ENCODE data around the gene PDGFA.
A peak's percentile ranks its signal among the peaks of the same experiment; 100 is the strongest.

Gene PDGFA

DNA sequence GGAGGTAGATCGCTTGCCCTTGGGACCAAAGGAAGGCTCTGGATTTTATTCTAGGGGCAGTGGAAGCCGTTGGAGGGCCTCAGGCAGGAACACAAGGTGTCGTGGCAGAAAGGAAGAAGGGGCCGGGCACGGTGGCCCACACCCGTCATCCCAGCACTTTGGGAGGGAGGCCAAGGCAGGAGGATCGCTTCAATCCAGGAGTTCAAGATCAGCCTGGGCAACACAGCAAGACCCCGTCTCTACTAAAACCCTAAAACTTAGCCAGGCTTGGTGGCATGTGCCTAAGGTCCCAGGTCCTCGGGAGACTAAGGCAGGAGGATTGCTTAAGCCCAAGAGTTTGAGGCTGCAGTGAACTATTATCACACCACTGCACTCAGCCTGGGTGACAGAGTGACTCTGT lies 5.2 kb upstream of the PDGFA start:
- no peak for TF ChIP-seq JUND (IDR thresholded peaks at IDR 0.05; ENCODE audit: low read depth)
- in situ Hi-C loops (cut with HindIII; ENCODE audit: low pct_unique_long_range_greater_than_20kb, low sequenced_read_pairs) = no loop called here
- no peak for DNase-seq (ENCODE audit: low read depth in 1 of 2, low spot score in 1 of 2)

DNA sequence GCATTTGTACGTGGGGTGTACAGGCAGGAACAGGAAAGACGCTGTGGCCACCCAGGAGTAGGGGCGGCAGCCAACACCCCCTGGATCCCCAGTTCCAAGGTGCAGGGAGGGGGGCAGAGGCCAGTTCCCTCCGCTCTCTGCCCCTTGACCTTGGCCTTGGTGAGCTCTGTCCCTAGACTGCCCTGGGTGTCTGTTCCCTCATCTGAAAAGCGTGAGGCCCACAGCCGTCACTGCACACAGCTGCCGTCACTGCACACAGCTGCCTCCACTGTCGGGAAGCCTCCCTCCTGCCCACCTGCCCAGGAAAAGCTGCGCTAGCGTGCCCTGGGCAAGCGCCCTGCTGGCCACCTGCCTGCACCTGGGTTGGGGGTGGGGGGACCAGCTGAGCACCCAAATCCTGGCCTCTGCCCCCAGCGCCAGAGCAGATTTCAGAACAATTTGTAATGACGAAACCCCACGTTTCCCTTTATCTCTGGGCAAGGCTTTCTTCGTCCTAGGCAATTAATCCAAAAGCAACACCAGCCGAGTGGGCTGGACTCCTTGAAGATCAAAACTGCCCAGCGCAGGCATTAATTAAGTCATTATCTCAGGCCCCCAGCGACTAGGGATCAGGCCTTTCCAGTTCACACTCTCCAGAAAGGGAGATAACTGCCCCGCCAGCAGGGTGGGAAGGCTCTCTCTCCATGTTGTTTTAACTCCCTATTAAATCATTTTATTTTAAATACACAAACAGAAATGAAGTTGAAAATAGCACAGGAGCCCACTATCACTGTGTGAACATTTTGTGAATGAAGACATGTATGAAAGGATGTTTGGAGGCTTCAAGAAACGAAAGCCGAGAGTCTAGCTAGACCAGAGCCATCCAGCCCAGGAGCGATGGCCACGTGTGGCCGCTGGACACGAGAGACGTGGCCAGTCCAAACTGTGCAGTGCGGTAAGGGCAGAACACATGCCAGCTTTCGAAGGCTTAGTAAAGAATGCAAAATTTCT lies 4.0 kb upstream of the PDGFA start:
- in situ Hi-C loops (cut with HindIII; ENCODE audit: low pct_unique_long_range_greater_than_20kb, low sequenced_read_pairs) = no loop called here
- no peak for DNase-seq (ENCODE audit: low read depth in 1 of 2, low spot score in 1 of 2)
- no peak for TF ChIP-seq JUND (IDR thresholded peaks at IDR 0.05; ENCODE audit: low read depth)

DNA sequence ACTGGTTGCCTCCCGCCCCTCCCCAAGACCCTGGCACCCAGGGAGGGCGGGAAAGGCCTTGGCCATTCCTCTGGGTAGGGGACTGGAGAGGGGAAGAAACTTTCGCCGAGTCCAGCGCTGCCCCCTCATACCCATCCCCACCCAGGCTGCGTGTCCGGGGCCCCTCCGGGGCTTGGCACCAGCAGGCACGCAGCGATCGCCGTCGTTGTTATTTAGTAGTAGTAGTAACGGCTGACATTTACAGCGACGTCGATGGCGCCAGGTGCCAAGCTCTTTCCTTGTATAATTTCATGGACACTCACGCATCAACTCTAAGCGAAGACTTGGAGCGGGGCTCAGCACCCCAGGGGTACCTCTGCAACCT lies 3.3 kb upstream of the PDGFA start:
- DNase-seq (ENCODE audit: low read depth in 1 of 2, low spot score in 1 of 2) = no peak
- in situ Hi-C loops (cut with HindIII; ENCODE audit: low pct_unique_long_range_greater_than_20kb, low sequenced_read_pairs) = no loop called here
- no peak for TF ChIP-seq JUND (IDR thresholded peaks at IDR 0.05; ENCODE audit: low read depth)

DNA sequence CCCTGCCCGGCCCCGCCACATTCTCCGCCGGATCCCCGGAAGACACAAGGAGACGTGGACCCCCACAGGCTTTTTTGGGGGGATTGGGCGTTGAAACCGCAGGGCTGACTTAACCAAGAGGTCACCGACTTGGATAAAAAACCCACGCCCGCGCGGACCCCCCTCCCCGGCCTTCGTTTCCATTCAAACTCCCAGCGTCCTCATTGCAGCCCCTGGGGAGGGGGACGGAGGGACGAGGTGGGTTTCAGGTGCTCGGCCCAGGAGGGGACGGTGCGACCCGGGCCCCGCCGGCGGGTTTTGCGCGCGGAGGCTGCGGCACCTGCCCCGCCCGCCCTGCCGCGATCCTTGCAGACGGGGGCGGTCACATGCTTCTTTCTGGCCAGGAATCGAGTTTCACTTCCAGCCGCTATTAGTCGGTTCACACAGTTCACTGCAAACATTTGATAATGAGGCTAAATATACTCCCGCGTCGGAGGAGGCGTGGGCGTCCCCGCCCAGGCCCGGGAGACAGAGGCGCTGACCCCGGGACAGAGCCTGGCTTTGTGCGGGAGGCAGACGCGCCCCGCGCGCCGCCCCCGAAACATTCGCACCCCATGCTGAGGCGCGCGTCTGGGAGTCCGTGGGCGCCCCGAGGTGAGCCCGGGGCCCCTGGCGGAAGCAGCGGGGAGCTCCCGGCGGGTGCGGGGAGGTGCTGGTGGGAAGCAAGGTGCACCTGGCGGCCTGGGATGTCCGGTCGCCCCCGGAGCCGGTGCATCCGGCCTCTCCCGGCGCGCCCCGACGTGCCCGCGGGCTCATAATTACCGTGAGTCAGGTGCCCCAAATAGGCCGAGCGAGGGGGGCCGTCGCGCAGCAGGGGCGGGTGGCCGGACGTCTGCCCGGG lies 2.7 kb upstream of the PDGFA start:
- TF ChIP-seq JUND (IDR thresholded peaks at IDR 0.05; ENCODE audit: low read depth) = no peak
- in situ Hi-C loops (cut with HindIII; ENCODE audit: low pct_unique_long_range_greater_than_20kb, low sequenced_read_pairs) = no loop called here
- DNase-seq (ENCODE audit: low read depth in 1 of 2, low spot score in 1 of 2) = peak in 1 of 2 experiments; percentile 45

DNA sequence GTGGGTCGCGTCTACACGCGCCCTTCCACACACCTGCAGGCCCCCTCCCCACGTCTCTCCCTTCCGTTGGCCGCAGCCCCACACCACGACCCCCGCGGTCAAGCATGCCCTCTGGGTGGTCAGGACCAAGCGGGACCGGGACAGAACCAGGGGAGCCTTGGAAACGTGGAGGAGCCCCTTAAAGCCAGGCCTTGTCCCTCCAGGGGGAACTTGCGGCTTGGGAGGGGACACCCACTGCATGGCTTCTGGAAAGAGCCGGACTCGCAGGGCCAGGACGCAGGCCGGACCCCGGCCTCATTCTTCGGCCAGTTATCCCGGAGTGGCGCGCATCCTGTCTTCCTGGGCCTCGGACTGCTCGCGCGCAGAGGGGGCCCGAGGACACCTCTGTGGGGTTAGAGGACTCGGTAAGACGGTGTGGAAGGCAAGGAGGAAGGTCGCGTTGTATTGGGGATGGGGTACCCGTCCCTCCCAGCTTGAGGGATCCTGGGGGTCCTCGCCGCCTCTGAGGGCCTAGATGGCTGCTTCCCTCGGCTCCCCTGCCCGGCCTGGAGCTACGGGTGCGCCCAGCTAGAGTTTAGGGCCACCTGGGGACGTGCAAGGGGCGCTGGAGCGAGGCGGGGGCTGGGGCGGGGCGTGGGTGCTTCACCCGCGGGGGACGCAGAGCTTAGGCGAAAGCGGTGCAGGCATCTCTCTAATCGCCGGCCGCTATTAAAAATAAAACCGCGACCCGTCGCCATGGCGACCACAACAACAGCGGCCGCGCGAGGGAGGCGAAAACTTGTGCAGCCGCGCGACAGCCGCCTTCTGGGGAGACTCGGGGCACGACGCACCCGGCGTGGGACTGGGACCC lies 1.8 kb upstream of the PDGFA start:
- in situ Hi-C loops (cut with HindIII; ENCODE audit: low pct_unique_long_range_greater_than_20kb, low sequenced_read_pairs) = no loop called here
- TF ChIP-seq JUND (IDR thresholded peaks at IDR 0.05; ENCODE audit: low read depth) = no peak
- no peak for DNase-seq (ENCODE audit: low read depth in 1 of 2, low spot score in 1 of 2)

DNA sequence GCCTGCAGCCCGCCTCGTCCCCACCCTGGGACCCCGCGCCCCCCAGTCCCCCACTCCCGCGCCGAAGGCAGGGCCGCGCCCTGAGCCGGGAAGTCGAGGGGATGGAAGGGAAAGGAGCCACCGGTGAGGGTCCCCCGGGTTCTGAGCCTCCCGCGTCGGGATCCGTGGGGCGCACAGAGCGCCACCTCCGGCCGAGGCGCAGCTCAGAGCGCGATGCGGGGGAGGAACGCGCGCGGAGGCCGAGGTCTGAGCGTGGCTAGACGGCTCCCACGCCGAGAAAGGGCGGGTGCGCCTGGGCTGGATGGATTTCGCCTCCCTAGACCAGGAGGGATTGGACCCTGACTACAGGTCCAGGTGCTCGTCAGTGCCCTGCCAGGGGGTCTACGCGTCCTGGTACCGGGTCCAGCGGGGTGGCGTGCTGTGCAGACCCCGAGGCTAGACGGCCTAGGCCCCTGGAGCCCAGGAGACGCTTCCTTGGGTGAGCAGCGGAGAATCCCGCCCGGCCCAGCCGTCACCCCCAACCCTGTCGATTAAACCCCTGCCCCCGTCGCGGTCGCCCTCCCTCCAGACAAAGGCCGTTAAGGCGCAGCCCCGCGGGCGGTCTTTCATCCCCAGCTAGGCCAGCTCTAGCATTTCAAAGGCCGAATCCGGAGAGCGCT lies 986 bp upstream of the PDGFA start:
- in situ Hi-C loops (cut with HindIII; ENCODE audit: low pct_unique_long_range_greater_than_20kb, low sequenced_read_pairs) = no loop called here
- peak in 1 of 2 experiments; percentile 45 for DNase-seq (ENCODE audit: low read depth in 1 of 2, low spot score in 1 of 2)
- TF ChIP-seq JUND (IDR thresholded peaks at IDR 0.05; ENCODE audit: low read depth) = no peak

DNA sequence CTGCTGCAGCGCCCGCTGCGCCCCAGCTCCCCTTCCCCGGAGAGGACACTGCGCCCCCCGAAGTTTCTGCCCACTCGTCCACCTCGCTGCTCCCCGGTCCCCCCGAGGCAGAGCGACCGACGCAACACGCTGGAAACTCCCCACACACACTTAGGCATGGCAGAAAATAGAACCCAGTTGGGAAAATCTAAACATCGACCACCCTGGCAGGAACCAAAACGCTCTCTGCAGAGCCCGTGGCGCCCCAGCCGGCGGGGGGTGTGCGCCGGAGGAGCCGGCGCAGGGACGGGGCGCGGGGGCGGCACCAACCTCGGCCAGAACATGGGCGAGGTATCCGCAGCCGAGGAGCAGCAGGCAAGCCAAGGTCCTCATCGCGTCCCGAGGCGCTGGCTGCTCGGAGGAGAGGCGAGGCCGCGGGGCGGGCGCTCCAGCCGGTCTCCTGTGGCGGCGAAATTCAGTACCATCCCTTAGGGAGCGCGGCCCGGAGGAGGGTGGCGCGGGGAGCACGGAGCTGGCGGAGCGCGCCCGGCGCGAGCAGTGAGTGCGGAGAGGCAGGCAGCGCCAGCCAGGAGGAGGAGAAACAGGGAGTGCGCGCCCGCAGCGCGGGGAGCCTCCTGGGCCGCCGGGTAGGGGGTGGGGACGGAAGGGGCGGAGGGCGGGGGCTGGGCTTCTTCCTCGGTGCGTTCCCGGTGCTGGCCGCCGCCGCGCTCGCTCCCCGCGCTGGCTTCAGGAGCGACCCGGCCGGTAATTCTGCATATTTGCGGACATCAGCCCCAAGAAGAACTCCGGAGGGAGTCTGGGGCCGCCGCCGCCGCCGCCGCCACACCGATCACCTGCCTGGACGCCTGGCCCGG lies 789 bp downstream of the PDGFA start:
- in situ Hi-C loops (cut with HindIII; ENCODE audit: low pct_unique_long_range_greater_than_20kb, low sequenced_read_pairs) = no loop called here
- TF ChIP-seq JUND (IDR thresholded peaks at IDR 0.05; ENCODE audit: low read depth) = no peak
- peak; percentile 90 to 93 for DNase-seq (ENCODE audit: low read depth in 1 of 2, low spot score in 1 of 2)

DNA sequence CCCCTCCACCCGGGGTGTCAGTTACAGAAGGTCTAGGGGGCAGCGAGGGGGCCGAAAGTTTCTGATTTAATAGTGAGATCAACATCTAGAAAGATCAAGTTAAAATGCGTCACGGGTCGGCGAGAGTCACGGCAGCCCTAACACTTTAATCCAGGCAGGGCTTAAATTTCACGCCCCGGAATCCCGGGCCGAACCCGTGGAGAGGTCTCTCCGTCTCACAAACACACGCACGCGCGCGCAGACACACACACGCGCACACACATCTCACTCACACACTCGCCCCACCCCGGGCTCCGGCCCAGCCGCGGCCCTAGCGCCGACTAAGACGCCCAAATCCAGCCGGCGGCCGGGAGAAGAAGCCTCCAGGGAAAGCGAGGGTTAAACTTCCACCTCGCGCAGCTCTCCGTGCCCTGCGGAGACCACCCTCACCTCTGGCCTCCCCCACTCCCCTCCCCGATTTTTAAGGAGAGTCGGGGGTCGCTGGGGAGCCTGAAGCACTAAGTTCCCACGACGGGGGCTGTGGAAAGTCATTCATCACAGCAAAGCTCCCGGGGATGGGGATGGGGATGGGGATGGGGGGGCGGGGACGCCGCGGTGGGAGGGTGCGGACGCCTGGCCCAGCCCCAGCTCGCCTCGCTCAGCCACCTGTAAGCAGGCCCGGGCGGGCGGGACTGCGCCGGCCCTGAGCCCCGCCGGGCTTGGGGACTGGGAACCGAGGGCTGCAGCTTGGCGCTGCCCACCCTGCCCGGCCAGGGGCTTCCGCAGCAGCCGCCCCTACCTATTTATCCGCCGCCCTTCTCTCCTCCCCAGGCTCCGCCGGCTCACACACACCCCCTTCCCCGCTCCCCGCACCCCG lies 1.6 kb downstream of the PDGFA start:
- no peak for TF ChIP-seq JUND (IDR thresholded peaks at IDR 0.05; ENCODE audit: low read depth)
- in situ Hi-C loops (cut with HindIII; ENCODE audit: low pct_unique_long_range_greater_than_20kb, low sequenced_read_pairs) = no loop called here
- peak; percentile 66 to 68 for DNase-seq (ENCODE audit: low read depth in 1 of 2, low spot score in 1 of 2)

DNA sequence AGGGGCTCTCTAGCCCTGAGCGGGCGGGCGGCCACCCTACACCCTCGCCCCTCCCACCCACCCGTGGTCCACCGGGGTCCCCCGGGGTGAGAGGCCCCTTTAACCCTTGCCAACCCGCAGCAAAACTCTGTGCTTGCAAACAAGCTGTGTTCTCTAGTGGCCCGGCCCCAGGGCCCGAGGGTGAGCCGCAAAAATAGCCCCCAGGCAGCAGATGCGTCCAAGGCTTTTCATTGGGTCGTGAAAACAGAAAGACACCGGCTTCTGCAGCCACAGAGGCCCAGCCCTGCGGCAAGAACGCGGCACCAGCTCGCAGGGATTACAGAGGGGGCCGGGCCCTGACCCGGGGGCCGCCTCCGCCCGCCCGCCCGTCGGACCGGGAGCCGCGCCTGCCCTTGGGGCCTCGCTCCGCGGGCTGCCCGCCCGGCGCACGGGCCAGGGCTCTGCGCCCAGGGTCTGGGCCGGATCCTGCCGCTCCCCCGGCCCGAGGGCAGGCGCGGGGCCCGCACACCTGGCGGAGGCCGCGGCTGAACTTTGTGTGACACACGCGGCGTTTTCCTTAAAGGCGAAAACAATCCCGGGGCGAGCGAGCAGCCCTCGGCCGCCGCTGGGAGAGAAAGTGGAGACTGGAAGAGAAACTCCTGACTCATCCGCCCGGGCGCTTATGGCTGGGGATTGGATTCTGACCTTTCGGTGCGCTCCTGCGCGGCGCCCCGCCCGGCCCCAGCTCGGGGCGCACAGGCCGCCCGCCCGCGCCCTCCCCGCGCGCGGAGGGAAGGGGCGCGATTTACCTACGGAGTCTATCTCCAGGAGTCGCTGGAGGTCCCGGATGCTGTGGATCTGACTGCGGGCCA lies 2.8 kb downstream of the PDGFA start:
- in situ Hi-C loops (cut with HindIII; ENCODE audit: low pct_unique_long_range_greater_than_20kb, low sequenced_read_pairs) = no loop called here
- TF ChIP-seq JUND (IDR thresholded peaks at IDR 0.05; ENCODE audit: low read depth) = no peak
- peak; percentile 64 to 78 for DNase-seq (ENCODE audit: low read depth in 1 of 2, low spot score in 1 of 2)
